BLaER1 (cell line): ENCODE results near the gene CRLF1.

Experiments
- H3K27ac ChIP-seq: shearing (Covaris generic); formaldehyde crosslinking; 2 replicates; pipeline ENCODE4 v1.8.1; 2022
- H3K27me3 ChIP-seq: shearing (Covaris generic); formaldehyde crosslinking; 2 replicates; pipeline ENCODE4 v1.8.1; 2022
- H3K36me3 ChIP-seq: shearing (Covaris generic); formaldehyde crosslinking; 2 replicates; pipeline ENCODE4 v1.8.1; 2022
- H3K4me1 ChIP-seq: shearing (Covaris generic); formaldehyde crosslinking; 2 replicates; pipeline ENCODE4 v1.8.1; 2022
- H3K4me2 ChIP-seq: shearing (Covaris generic); formaldehyde crosslinking; 2 replicates; pipeline ENCODE4 v1.8.1; 2022
- H3K4me3 ChIP-seq: shearing (Covaris generic); formaldehyde crosslinking; 2 replicates; pipeline ENCODE4 v1.8.1; 2022
- H3K9ac ChIP-seq: shearing (Covaris generic); formaldehyde crosslinking; 2 replicates; pipeline ENCODE4 v1.8.1; 2022
- H3K9me3 ChIP-seq: shearing (Covaris generic); formaldehyde crosslinking; 2 replicates; pipeline ENCODE4 v1.8.1; 2022
- H4K20me1 ChIP-seq: shearing (Covaris generic); formaldehyde crosslinking; 2 replicates; pipeline ENCODE4 v1.8.1; 2022
- Cebpa-rat ChIP-seq: shearing (Covaris generic); IDR thresholded peaks from 2 replicates; pipeline ENCODE4 v1.8.1; 2022

The CRLF1 gene

DNA sequence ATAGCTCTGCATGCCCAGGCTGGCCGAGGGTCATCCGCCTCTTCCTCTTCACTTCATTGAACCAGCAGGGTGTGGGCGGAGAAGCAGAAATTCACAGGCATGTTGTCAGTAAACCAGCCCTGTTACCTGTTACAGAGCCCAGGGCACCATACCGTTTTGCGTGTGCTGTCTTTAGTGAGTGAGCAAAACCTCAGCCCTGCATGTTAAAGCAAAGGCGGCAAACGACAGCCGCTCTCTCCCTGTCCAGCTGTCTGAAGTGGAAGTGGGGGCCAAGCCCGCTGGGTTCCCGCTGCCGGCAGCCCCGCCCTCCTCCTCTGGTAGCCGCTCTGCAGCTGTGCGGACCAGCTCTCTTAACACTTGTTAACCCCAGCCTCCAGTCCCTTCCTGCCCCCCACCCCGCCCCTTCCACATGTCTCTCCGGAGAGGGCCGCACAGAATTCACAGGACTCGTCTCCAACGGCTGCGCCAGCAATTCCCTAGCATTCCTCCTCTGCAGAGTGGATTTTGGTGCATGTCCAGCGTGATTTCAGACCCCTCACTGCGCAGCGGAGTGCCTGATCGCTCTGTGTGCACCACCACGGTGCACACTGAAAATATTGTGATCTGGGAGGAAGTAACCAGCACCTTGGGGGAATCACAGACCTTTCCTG lies 42.9 kb upstream of the CRLF1 start:
- peak overlapping the region; percentile 51 for H3K4me3 ChIP-seq
- H3K4me2 ChIP-seq: peak overlapping the region; percentile 98
- TF ChIP-seq Cebpa-rat: no peak
- no peaks in the 10 kb centered on the region for H3K27me3 ChIP-seq
- H3K9me3 ChIP-seq: no peaks in the 10 kb centered on the region
- peaks cover 81% of the 10 kb centered on the region for H3K4me1 ChIP-seq
- H3K36me3 ChIP-seq: no peaks in the 10 kb centered on the region
- H3K9ac ChIP-seq: peak overlapping the region; percentile 63
- peak overlapping the region; percentile 76 for H3K27ac ChIP-seq
- peaks cover 84% of the 10 kb centered on the region for H4K20me1 ChIP-seq

DNA sequence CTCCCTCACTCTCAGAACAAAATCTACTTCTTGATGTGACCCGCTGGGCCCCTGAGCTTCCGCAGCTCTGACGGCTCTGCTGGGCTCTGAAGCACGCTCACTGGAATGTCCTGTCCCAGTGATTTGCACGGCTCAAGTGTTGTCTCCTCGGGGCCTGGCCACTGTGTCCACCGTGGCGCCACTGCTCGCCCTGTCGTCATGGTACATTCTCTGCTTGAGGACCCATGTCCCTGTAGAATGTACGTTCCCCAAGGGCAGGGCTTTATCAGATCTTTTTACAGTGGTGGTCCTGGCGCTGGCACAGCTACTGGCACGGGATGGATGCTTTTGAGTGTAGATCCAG lies 42.3 kb upstream of the CRLF1 start:
- Histone ChIP-seq H3K9ac (peak overlapping the region; percentile 63; the same call in 1 of the 2 replicates), H3K4me1 (peaks cover 87% of the 10 kb centered on the region), H3K9me3 (no peaks in the 10 kb centered on the region), H4K20me1 (peaks cover 89% of the 10 kb centered on the region), H3K27ac (peak overlapping the region; percentile 61), H3K4me3 (peak overlapping the region; percentile 51), H3K4me2 (peak overlapping the region; percentile 98), H3K36me3 (no peaks in the 10 kb centered on the region), H3K27me3 (no peaks in the 10 kb centered on the region)
- no peak for TF ChIP-seq Cebpa-rat

- Histone ChIP-seq H3K4me1 (peaks cover 89% of the 10 kb centered on the region), H4K20me1 (peaks cover 93% of the 10 kb centered on the region), H3K9ac (peak overlapping the region; percentile 24; the same call in 1 of the 2 replicates), H3K27me3 (no peaks in the 10 kb centered on the region), H3K36me3 (no peaks in the 10 kb centered on the region), H3K27ac (peak overlapping the region; percentile 61; the same call in 1 of the 2 replicates), H3K4me2 (peak overlapping the region; percentile 98), H3K9me3 (no peaks in the 10 kb centered on the region), H3K4me3 (no peak overlapping the region)
- TF ChIP-seq Cebpa-rat: no peak
Measured at GRCh38 chr19:18647807-18648206, 41.2 kb upstream of the CRLF1 start.

DNA sequence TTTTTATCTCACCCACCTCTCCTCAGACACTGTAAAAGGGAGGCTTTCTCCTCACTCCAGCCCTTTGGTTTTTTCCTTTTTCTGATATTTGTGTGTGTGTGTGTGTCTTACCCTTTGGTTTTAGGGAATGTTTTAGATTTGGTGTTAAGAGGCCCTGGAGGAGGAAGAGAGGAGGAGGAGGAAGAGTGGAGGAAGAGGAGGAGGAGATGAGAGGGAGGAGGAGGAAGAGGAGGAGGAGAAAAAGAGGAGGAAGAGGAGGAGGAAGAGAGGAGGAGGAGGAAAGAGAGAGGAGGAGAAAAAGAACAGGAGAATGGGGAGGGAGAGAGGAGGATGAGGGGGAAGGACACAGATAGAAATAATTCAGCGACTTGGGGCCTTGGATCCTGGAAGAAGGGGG lies 40.8 kb upstream of the CRLF1 start:
- no peaks in the 10 kb centered on the region for H3K36me3 ChIP-seq
- H3K27ac ChIP-seq: 0 out of 2 replicates have a peak overlapping the region, but pooled peaks have one; percentile 61
- no peaks in the 10 kb centered on the region for H3K27me3 ChIP-seq
- H3K9me3 ChIP-seq: no peaks in the 10 kb centered on the region
- no peak overlapping the region for H3K4me3 ChIP-seq
- TF ChIP-seq Cebpa-rat: no peak
- H3K4me1 ChIP-seq: peaks cover 89% of the 10 kb centered on the region
- H4K20me1 ChIP-seq: peaks cover 89% of the 10 kb centered on the region
- H3K9ac ChIP-seq: peak overlapping the region; percentile 24; the same call in 1 of the 2 replicates
- H3K4me2 ChIP-seq: peak overlapping the region; percentile 98

DNA sequence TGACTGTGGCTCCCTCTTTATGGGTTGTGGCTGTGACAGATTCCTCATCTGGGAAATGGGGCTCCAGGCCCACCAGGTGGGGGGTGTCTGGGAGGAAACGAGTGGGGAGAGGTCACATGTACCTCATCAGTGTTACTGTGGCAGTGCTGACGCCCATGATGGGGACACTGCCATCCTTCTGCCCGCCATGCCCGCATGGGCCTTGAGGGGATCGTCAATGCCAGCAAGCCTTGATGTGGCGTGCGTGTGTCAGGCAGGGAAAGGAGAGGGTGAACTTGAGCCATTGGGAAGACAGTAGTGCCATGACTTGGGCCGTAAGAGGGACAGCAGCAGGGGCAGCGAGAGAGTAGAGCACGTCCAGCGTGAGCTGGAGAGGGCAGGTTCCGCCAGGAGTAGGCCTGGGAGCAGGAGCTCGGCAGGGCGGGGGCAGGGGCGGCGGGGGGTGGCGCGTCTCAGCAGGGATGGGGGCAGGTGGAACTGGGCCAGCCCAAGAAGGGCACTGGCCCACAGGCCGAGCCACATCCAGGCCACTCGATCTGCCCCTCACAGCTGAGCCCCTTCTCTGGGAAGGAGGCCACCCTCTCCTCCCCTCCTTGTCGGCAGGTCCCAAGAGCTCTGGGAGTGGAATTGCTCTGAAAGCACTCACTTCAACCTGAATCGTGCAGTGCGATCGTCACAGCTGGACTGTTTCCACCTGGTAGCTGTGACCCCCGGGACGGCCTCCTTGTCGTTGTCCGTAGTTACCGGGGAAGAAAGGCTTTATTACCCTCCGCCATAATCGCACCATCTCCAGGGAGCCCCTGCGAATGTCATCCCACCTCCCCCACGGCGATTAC lies 40.2 kb upstream of the CRLF1 start:
- Histone ChIP-seq H3K27me3 (no peaks in the 10 kb centered on the region), H3K4me3 (no peak overlapping the region), H3K9me3 (no peaks in the 10 kb centered on the region), H4K20me1 (peaks cover 89% of the 10 kb centered on the region), H3K9ac (no peak overlapping the region), H3K4me2 (peak overlapping the region; percentile 98), H3K4me1 (peaks cover 89% of the 10 kb centered on the region), H3K36me3 (no peaks in the 10 kb centered on the region), H3K27ac (no peak overlapping the region)
- no peak for TF ChIP-seq Cebpa-rat

- no peak for TF ChIP-seq Cebpa-rat
- H4K20me1 ChIP-seq: peaks cover 85% of the 10 kb centered on the region
- peaks cover 9% of the 10 kb centered on the region; the same call in 1 of the 2 replicates for H3K36me3 ChIP-seq
- H3K4me3 ChIP-seq: peak overlapping the region; percentile 48
- no peaks in the 10 kb centered on the region for H3K27me3 ChIP-seq
- peak overlapping the region; percentile 98 for H3K4me2 ChIP-seq
- peak overlapping the region; percentile 54 for H3K27ac ChIP-seq
- H3K9ac ChIP-seq: peak overlapping the region; percentile 70
- no peaks in the 10 kb centered on the region for H3K9me3 ChIP-seq
- peaks cover 72% of the 10 kb centered on the region for H3K4me1 ChIP-seq
Measured at GRCh38 chr19:18645035-18645511, 38.5 kb upstream of the CRLF1 start.

- peak overlapping the region; percentile 70 for H3K9ac ChIP-seq
- peaks cover 9% of the 10 kb centered on the region; the same call in 1 of the 2 replicates for H3K36me3 ChIP-seq
- no peak for TF ChIP-seq Cebpa-rat
- no peaks in the 10 kb centered on the region for H3K27me3 ChIP-seq
- H3K27ac ChIP-seq: peak overlapping the region; percentile 54
- H3K4me3 ChIP-seq: peak overlapping the region; percentile 48
- peaks cover 65% of the 10 kb centered on the region for H3K4me1 ChIP-seq
- H4K20me1 ChIP-seq: peaks cover 83% of the 10 kb centered on the region
- H3K4me2 ChIP-seq: peak overlapping the region; percentile 98
- no peaks in the 10 kb centered on the region for H3K9me3 ChIP-seq
Measured at GRCh38 chr19:18644196-18645034, 37.8 kb upstream of the CRLF1 start.

- Histone ChIP-seq H3K9me3 (no peaks in the 10 kb centered on the region), H3K4me2 (no peak overlapping the region), H3K4me1 (peaks cover 41% of the 10 kb centered on the region), H3K9ac (no peak overlapping the region), H3K27me3 (no peaks in the 10 kb centered on the region), H3K27ac (no peak overlapping the region), H3K36me3 (peaks cover 9% of the 10 kb centered on the region; the same call in 1 of the 2 replicates), H3K4me3 (no peak overlapping the region), H4K20me1 (peaks cover 52% of the 10 kb centered on the region)
- TF ChIP-seq Cebpa-rat: no peak
Measured at GRCh38 chr19:18639706-18640243, 33.2 kb upstream of the CRLF1 start.
